ENCODE data around the gene ALG14. TPM values are rescaled to one million over a fixed set of nuclear protein-coding genes. Genes with fewer than 3 reads are reported as not detected.

Gene ALG14
- total RNA-seq, 3 donors from 2014 or later: 5.9 to 16.8 (median 11.4) TPM

DNA sequence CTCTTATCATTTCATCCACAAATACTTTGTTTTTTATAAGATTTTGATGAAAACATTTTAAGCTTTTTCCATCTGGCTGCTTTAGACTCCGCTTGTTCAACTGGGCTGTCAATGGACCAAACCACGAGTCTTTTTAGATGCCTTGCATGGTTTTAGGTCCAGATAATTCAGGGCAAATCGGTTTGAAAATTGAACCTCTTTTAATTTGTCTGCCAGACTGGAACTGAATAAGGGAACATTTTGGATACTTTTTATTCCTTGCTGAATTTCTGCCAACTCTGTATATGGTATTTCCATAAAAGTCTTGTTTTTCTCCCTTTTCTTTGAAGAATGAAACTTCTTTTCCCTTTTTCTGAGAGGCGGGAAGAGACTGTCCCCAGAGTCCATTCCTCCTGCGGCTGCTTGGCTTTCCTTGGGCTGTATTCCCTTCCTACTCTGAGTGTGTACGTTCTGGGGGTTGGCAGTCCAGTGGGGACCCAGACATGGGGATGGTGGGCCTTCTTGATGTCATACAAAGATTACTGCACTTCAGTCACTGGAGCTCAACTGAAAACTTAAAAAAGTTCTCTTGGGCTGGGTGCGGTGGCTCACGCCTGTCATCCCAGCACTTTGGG lies 99.3 kb downstream of the ALG14 start:
- no peak for DNase-seq
- intact Hi-C loops (cut with DNase I, micrococcal nuclease): no loop called here
- H3K4me3 ChIP-seq: no peak overlapping the region
- no peaks in the 10 kb centered on the region for H3K9me3 ChIP-seq
- H3K4me1 ChIP-seq (ENCODE audit: low read depth): peaks cover 4% of the 10 kb centered on the region
- no peak for ATAC-seq
- TF ChIP-seq, protein P1, sequence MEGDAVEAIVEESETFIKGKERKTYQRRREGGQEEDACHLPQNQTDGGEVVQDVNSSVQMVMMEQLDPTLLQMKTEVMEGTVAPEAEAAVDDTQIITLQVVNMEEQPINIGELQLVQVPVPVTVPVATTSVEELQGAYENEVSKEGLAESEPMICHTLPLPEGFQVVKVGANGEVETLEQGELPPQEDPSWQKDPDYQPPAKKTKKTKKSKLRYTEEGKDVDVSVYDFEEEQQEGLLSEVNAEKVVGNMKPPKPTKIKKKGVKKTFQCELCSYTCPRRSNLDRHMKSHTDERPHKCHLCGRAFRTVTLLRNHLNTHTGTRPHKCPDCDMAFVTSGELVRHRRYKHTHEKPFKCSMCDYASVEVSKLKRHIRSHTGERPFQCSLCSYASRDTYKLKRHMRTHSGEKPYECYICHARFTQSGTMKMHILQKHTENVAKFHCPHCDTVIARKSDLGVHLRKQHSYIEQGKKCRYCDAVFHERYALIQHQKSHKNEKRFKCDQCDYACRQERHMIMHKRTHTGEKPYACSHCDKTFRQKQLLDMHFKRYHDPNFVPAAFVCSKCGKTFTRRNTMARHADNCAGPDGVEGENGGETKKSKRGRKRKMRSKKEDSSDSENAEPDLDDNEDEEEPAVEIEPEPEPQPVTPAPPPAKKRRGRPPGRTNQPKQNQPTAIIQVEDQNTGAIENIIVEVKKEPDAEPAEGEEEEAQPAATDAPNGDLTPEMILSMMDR (IDR thresholded peaks at IDR 0.05): no peak
- H3K36me3 ChIP-seq (ENCODE audit: low read depth): no peaks in the 10 kb centered on the region

DNA sequence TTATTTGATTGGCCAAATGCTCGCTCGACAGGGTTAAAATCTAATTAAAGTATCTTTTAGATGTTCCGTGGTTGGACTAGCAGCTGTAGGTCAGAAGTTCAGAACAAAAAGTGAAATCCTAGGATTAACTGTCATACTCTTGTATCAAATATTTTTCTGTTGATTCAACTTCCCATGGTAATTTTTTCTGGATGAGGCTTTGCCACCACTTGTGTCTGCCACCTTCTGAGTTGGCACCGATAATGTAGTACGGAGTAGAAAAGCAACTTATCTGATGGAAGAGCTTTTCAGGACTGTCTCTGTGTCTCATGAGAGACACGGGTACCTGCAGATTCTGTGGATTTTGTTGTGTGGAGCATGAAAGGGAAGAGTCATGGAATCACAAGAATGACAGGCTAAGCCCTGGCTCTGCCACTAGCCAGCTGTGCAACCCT lies 101.2 kb downstream of the ALG14 start:
- Histone ChIP-seq H3K36me3 (ENCODE audit: low read depth) (no peaks in the 10 kb centered on the region), H3K4me3 (no peak overlapping the region), H3K4me1 (ENCODE audit: low read depth) (no peaks in the 10 kb centered on the region), H3K9me3 (no peaks in the 10 kb centered on the region)
- no peak for DNase-seq
- TF ChIP-seq, protein P1 (IDR thresholded peaks at IDR 0.05): no peak
- no peak for ATAC-seq
- intact Hi-C loops (cut with DNase I, micrococcal nuclease): no loop called here

DNA sequence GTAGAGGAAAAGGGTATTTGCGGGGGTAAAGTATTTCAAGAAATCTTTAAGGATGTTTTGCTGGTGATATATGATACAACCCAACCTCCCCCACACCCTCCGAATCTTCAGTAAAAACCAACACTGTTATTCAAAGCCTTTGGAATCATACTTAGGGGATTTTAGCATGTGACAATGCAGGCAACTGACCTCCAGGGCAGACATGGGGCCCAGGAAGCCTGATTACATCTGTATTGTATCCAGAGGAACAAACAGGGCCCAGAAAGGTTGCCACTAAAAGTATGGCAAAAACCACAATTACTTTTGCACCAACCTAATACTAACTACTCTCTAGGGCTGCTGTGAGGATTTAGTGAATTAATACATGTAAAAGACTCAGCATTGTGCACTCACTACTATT lies 102.0 kb downstream of the ALG14 start:
- Histone ChIP-seq H3K4me1 (ENCODE audit: low read depth) (no peaks in the 10 kb centered on the region), H3K4me3 (no peak overlapping the region), H3K9me3 (no peaks in the 10 kb centered on the region), H3K36me3 (ENCODE audit: low read depth) (no peaks in the 10 kb centered on the region)
- TF ChIP-seq, protein P1 (IDR thresholded peaks at IDR 0.05): no peak
- ATAC-seq (no peak), DNase-seq (no peak)
- intact Hi-C loops (cut with DNase I, micrococcal nuclease): no loop called here

DNA sequence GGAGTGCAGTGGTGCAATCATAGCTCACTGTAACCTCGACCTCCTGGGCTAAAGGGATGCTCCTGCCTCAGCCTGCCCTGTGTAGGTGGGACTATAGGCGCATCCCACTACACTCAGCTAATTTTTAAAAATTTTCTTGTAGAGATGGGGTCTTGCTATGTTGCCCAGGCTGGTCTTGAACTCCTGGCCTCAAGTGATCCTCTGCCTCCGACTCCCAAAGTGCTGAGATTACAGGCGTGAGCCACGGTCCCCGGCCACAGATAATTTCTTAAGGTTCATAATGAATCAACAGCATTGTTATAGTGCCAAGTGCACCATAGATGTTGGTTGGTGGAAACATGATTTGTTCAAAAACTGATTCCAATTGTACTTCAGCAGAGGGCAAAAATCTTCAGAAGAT lies 103.6 kb downstream of the ALG14 start:
- DNase-seq (no peak), ATAC-seq (no peak)
- TF ChIP-seq, protein P1 (IDR thresholded peaks at IDR 0.05): no peak
- intact Hi-C loops (cut with DNase I, micrococcal nuclease): no loop called here
- Histone ChIP-seq H3K4me1 (ENCODE audit: low read depth) (no peaks in the 10 kb centered on the region), H3K36me3 (ENCODE audit: low read depth) (no peaks in the 10 kb centered on the region), H3K4me3 (no peak overlapping the region), H3K9me3 (no peaks in the 10 kb centered on the region)

DNA sequence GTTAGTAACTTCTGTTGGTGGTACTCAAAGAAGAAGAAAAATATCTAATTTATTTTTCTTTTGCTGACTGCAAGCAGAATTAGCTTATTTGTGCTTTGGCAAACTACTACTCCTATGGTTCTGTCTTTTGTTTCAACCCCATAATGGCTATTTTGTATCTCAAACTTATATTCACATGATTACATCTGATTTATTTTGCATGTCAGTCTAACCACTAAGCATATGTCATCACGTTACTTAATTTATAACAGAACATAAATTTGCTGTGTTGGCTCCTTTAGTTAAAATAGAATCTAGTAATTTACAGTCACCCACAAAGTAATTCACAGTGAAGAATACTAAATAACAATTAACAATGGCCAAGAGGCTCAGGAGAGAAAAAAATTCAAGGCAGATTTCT lies 106.7 kb downstream of the ALG14 start:
- no peaks in the 10 kb centered on the region for H3K36me3 ChIP-seq (ENCODE audit: low read depth)
- no peak overlapping the region for H3K4me3 ChIP-seq
- H3K9me3 ChIP-seq: no peaks in the 10 kb centered on the region
- intact Hi-C loops (cut with DNase I, micrococcal nuclease): no loop called here
- H3K4me1 ChIP-seq (ENCODE audit: low read depth): peaks cover 7% of the 10 kb centered on the region
- no peak for ATAC-seq
- TF ChIP-seq, protein P1 (IDR thresholded peaks at IDR 0.05): no peak
- DNase-seq: no peak

DNA sequence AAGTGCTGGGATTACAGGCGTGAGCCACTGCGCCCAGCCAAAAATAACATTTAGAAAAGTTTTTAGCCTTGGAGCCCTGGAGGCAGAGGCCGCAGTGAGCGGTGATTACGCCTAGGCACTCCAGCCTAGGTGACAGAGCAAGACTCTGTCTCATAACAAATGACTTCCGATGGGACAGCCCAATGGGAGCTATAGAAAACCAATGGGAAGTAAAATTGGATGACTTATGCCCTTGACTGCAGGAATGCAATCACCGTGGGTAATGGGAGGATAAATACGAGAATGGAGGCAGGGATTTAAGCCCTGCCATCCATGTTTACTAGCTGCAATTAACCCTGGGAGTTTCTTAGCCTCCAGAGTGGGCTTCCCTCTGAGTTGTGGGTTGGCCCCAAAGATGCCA lies 108.9 kb downstream of the ALG14 start:
- intact Hi-C loops (cut with DNase I, micrococcal nuclease): no loop called here
- Histone ChIP-seq H3K36me3 (ENCODE audit: low read depth) (no peaks in the 10 kb centered on the region), H3K4me1 (ENCODE audit: low read depth) (peaks cover 7% of the 10 kb centered on the region), H3K4me3 (no peak overlapping the region), H3K9me3 (no peaks in the 10 kb centered on the region)
- TF ChIP-seq, protein P1 (IDR thresholded peaks at IDR 0.05): no peak
- DNase-seq (no peak), ATAC-seq (no peak)

Data from mucosa of descending colon (tissue), 3 donors.